Fibroblast of mammary gland (primary cell): ENCODE data around the gene PRSS50.

Experiments
- DNase-seq: peaks from one replicate; pipeline ENCODE4 v3.0.0-alpha.2; 2010; ENCODE audit warnings: low read depth
- H3K4me3 ChIP-seq: 2 replicates; pipeline ENCODE4 v1.5.1; 2011; ENCODE audit warnings: low read depth, mild to moderate bottlenecking, low read length, moderate library complexity; ENCODE audit not compliant: control insufficient read depth
- TF ChIP-seq, protein P1 (sequence below): conservative IDR thresholded peaks from 2 replicates; pipeline ENCODE4 v1.5.1; 2011; ENCODE audit warnings: low read depth, low read length, inconsistent platforms; ENCODE audit not compliant: control insufficient read depth, insufficient read depth

PRSS50 gene

GRCh38 chr3:46703013-46703520, 14.6 kb downstream of the PRSS50 start:
- H3K4me3 ChIP-seq: no peak overlapping the region
- TF ChIP-seq, protein P1, sequence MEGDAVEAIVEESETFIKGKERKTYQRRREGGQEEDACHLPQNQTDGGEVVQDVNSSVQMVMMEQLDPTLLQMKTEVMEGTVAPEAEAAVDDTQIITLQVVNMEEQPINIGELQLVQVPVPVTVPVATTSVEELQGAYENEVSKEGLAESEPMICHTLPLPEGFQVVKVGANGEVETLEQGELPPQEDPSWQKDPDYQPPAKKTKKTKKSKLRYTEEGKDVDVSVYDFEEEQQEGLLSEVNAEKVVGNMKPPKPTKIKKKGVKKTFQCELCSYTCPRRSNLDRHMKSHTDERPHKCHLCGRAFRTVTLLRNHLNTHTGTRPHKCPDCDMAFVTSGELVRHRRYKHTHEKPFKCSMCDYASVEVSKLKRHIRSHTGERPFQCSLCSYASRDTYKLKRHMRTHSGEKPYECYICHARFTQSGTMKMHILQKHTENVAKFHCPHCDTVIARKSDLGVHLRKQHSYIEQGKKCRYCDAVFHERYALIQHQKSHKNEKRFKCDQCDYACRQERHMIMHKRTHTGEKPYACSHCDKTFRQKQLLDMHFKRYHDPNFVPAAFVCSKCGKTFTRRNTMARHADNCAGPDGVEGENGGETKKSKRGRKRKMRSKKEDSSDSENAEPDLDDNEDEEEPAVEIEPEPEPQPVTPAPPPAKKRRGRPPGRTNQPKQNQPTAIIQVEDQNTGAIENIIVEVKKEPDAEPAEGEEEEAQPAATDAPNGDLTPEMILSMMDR: no peak

DNA sequence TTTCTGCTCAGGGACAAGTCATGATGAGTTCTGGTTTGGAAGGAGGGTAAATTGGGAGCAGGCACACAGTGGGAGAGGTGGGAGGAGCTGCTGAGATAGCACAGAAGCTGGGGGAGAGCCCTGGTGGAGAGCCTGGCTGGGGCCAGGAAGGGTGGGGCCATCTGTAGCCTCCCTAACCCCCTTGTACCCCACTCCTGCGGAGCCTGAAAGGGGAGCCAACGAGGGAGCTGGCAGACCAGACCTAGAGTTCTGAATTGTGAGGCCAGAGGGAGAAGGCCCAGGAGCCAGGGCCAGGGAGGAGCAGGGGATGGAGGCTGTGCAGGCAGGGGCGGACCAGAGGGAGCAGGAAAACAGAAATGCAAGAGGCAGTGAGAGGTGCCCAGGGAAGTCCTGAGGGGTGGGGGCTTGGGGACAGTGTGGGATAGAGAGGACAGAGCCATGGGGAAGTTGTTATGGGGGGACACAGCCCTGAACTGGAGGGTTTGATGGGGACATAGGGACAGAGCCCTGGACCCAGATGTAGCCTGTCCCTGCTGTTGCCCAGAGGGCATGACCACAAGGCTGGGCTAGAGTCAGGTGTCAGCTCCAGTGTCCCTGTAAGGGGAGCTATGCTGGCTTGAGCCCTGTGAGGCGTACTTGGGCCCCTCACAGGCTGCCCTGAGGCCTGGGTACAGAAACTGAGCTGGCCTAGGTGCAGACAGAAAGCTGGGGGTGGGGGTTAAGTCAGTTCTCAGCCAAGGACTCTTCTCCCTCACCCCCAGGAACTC, 15.2 kb downstream of the PRSS50 start:
- TF ChIP-seq, protein P1: no peak
- no peak overlapping the region for H3K4me3 ChIP-seq
- DNase-seq: no peak

More at GRCh38 chr3:46703013-46703520, 14.6 kb downstream of the PRSS50 start:
- no peak for DNase-seq

- no peak within 1 kb of the TSS for H3K4me3 ChIP-seq
- TF ChIP-seq, protein P1: no peak
- DNase-seq: no peak
Observed at GRCh38 chr3:46701181-46701939, 16.3 kb downstream of the PRSS50 start, which contains the start of gene TMIE. Gene TMIE (plus strand): TSS chr3:46701392. CDS start chr3:46701488, 96 bp downstream.

DNA sequence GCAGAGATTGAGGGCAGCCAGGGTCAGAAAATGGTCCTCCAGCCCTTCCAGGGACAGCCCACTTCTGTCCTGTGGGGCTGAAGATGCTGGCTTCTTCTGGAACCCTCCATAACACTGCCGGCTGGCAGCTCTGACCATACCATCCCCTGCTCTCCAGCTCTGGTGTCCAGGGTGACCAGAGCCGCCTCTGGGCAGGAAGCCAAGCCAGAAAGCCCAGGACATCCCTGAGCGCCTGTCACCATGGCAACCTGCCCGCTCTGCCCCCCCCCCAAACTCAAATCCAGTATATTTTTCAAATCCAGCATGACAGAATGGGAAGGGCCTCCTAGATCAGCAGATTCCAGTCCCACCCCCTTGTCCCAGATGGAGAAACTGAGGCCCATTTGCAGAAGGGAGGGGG, 16.9 kb downstream of the PRSS50 start:
- DNase-seq: no peak
- TF ChIP-seq, protein P1: no peak
- no peak overlapping the region for H3K4me3 ChIP-seq

DNA sequence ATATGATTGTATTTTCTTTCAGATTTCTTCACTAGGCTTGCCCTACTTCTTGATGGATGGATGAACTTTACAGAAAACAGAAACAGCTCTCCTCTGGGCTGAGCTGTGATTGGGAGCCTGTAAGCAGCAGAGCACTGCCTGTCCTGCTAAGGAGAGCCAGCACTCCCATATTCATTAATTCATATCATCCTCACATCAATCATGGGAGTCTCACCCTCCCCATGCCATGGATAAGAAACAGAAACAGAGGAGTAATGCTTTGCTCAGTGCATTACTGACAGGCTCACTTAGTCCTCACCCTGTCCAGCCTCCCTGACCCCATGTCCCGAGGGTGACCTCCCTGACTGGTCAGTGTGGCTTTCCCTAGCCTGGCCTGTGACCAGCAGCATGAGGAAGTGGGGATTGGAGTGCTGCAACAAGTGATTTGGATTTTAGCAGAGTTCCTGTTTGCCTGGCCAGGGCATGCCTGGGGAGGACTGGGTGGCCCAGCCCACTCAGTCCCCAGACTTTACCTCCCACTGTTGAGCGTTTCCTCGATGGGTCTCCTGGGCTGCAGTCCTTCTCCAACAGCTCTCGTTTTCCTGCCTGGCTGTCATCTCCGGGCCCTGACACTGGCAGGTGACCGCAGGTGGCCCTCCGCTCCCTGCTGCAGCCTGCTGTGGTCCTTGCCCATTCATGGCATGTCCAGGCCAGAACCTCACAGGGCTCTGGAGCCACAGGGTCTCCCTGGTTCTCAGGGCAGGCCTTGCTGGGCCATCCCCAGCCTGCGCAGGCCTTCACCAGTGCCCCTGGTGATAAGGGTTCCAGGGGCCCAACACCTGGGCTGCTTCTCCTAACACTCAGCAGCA, 17.8 kb downstream of the PRSS50 start:
- no peak for DNase-seq
- H3K4me3 ChIP-seq: no peak overlapping the region
- TF ChIP-seq, protein P1: no peak
